ENCODE data around the gene GUCY1B1. TPM values are rescaled to one million over a fixed set of nuclear protein-coding genes. Genes with fewer than 3 reads are reported as not detected.

Gene GUCY1B1
- polyA plus RNA-seq, 1 donor (not counting 4 experiments of a cell fraction or from before 2014, with no cell fraction given): 0.05 TPM

DNA sequence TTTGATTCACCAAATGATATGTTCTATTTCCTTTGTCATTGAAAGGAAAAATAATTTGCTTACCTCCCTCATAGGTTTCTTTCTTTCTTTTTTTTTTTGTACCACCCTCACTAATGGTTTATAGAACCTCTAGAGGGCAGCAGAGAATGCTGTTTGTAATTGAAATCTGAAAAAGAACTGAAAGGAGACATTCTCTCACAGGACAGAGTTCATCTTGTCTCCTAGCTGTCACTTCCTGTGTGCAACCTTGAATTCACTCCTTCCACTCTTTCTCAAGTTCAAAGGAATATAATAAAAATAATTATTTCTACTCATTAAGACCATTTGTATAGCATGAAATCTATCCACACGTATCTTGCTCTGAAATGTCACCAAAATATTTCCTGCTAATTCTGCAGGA lies 51.0 kb downstream of the GUCY1B1 start:
- no peak overlapping the region for H3K4me2 ChIP-seq (ENCODE audit: control insufficient read depth, extremely low read depth, insufficient read depth, low read depth, low read length)
- H3K9me1 ChIP-seq (ENCODE audit: control insufficient read depth, extremely low read depth, insufficient read depth, low read length): no peaks in the 10 kb centered on the region
- H3K79me2 ChIP-seq (ENCODE audit: control insufficient read depth, insufficient read depth, low read length): no peaks in the 10 kb centered on the region
- H3K27ac ChIP-seq (ENCODE audit: control insufficient read depth, insufficient read depth, low read length): no peak overlapping the region
- H3K9me3 ChIP-seq (ENCODE audit: control insufficient read depth, low read depth, low read length): no peaks in the 10 kb centered on the region
- DNase-seq (ENCODE audit: low read depth, low spot score) (no peak), FAIRE-seq (peak; percentile 23)
- H4K20me1 ChIP-seq (ENCODE audit: control insufficient read depth, extremely low read depth, insufficient read depth, low read length): no peaks in the 10 kb centered on the region
- H3K4me3 ChIP-seq (ENCODE audit: control insufficient read depth in 2 of 3, extremely low read depth in 1 of 3, insufficient read depth in 2 of 3, low read depth in 1 of 3, low read length in 3 of 3): no peak overlapping the region
- H3K4me1 ChIP-seq (ENCODE audit: control insufficient read depth, extremely low read depth, insufficient read depth, low read length): no peaks in the 10 kb centered on the region
- dilution Hi-C loops (cut with MboI; ENCODE audit: extremely low pct_ligation_motif_present, low sequenced_read_pairs): no loop called here
- H3K9ac ChIP-seq (ENCODE audit: control insufficient read depth, extremely low read depth, insufficient read depth, low read length): no peak overlapping the region
- TF ChIP-seq, protein P1, sequence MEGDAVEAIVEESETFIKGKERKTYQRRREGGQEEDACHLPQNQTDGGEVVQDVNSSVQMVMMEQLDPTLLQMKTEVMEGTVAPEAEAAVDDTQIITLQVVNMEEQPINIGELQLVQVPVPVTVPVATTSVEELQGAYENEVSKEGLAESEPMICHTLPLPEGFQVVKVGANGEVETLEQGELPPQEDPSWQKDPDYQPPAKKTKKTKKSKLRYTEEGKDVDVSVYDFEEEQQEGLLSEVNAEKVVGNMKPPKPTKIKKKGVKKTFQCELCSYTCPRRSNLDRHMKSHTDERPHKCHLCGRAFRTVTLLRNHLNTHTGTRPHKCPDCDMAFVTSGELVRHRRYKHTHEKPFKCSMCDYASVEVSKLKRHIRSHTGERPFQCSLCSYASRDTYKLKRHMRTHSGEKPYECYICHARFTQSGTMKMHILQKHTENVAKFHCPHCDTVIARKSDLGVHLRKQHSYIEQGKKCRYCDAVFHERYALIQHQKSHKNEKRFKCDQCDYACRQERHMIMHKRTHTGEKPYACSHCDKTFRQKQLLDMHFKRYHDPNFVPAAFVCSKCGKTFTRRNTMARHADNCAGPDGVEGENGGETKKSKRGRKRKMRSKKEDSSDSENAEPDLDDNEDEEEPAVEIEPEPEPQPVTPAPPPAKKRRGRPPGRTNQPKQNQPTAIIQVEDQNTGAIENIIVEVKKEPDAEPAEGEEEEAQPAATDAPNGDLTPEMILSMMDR (optimal IDR thresholded peaks at IDR 0.05 in 1 of 3, IDR thresholded peaks at IDR 0.05 in 1 of 3, conservative IDR thresholded peaks at IDR 0.05 in 1 of 3; ENCODE audit: extremely low read depth in 1 of 3, insufficient read depth in 2 of 3, low read length in 3 of 3): peak in 2 of 3 experiments; percentile 38 to 49
- TF ChIP-seq EZH2 (IDR thresholded peaks at IDR 0.05; ENCODE audit: low read length): no peak
- H3K27me3 ChIP-seq (ENCODE audit: control insufficient read depth, extremely low read depth, insufficient read depth, low read length): no peaks in the 10 kb centered on the region
- peak overlapping the region; percentile 32 for H2AFZ ChIP-seq (ENCODE audit: control insufficient read depth, low read length)
- no peaks in the 10 kb centered on the region for H3K36me3 ChIP-seq (ENCODE audit: control insufficient read depth in 2 of 2, extremely low read depth in 1 of 2, insufficient read depth in 2 of 2, low read length in 2 of 2)

DNA sequence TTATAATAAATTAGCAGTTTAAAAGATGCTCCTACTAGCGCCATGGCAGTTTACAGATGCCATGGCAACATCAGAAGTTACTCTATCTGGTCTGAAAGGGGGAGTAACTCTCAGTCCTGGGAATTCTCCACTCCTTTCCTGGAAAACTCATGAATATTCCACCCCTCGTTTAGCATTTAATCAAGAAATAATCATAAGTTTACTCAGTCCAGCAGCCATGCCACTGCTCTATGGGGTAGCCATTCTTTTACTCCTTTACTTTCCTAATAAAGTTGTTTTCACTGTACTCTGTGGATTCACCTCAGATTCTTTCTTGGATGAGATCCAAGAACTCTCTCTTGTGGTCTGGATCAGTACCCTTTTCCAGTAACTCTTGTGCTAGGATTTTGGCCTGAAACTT lies 52.3 kb downstream of the GUCY1B1 start:
- Histone ChIP-seq H3K36me3 (ENCODE audit: control insufficient read depth in 2 of 2, extremely low read depth in 1 of 2, insufficient read depth in 2 of 2, low read length in 2 of 2) (no peaks in the 10 kb centered on the region), H3K27ac (ENCODE audit: control insufficient read depth, insufficient read depth, low read length) (no peak overlapping the region), H3K4me1 (ENCODE audit: control insufficient read depth, extremely low read depth, insufficient read depth, low read length) (no peaks in the 10 kb centered on the region), H3K9ac (ENCODE audit: control insufficient read depth, extremely low read depth, insufficient read depth, low read length) (no peak overlapping the region), H3K27me3 (ENCODE audit: control insufficient read depth, extremely low read depth, insufficient read depth, low read length) (no peaks in the 10 kb centered on the region), H3K9me3 (ENCODE audit: control insufficient read depth, low read depth, low read length) (no peaks in the 10 kb centered on the region), H3K9me1 (ENCODE audit: control insufficient read depth, extremely low read depth, insufficient read depth, low read length) (no peaks in the 10 kb centered on the region), H3K4me3 (ENCODE audit: control insufficient read depth in 2 of 3, extremely low read depth in 1 of 3, insufficient read depth in 2 of 3, low read depth in 1 of 3, low read length in 3 of 3) (no peak overlapping the region), H4K20me1 (ENCODE audit: control insufficient read depth, extremely low read depth, insufficient read depth, low read length) (no peaks in the 10 kb centered on the region), H2AFZ (ENCODE audit: control insufficient read depth, low read length) (no peak overlapping the region), H3K4me2 (ENCODE audit: control insufficient read depth, extremely low read depth, insufficient read depth, low read depth, low read length) (no peak overlapping the region), H3K79me2 (ENCODE audit: control insufficient read depth, insufficient read depth, low read length) (no peaks in the 10 kb centered on the region)
- dilution Hi-C loops (cut with MboI; ENCODE audit: extremely low pct_ligation_motif_present, low sequenced_read_pairs): no loop called here
- TF ChIP-seq EZH2 (IDR thresholded peaks at IDR 0.05; ENCODE audit: low read length): no peak
- TF ChIP-seq, protein P1 (optimal IDR thresholded peaks at IDR 0.05 in 1 of 3, IDR thresholded peaks at IDR 0.05 in 1 of 3, conservative IDR thresholded peaks at IDR 0.05 in 1 of 3; ENCODE audit: extremely low read depth in 1 of 3, insufficient read depth in 2 of 3, low read length in 3 of 3): no peak
- FAIRE-seq (no peak), DNase-seq (ENCODE audit: low read depth, low spot score) (no peak)
